ENCODE data around the gene TENT4A.

GRCh38 chr5:6699357-6699756, 13.9 kb upstream of the TENT4A start:
- TF ChIP-seq CTCF (conservative IDR thresholded peaks at IDR 0.05) (no peak), ZFX (IDR thresholded peaks at IDR 0.05) (no peak)

All from C4-2B (cell line).